ENCODE measurements around the gene COX19. TPM values are rescaled to one million over a fixed set of nuclear protein-coding genes. Genes with fewer than 3 reads are reported as not detected.

Gene COX19
- total RNA-seq, 3 donors from 2014 or later, result 14.9 to 20.9 (median 15.8) TPM

- Histone ChIP-seq H3K9me3 (no peaks in the 10 kb centered on the region), H3K36me3 (ENCODE audit: low read depth) (no peaks in the 10 kb centered on the region), H3K4me3 (no peak overlapping the region), H3K4me1 (ENCODE audit: low read depth) (no peaks in the 10 kb centered on the region)
- DNase-seq, result peak in 1 of 3 donors; percentile 38
- intact Hi-C loops (cut with DNase I, micrococcal nuclease), result no loop called here
- ATAC-seq, result no peak
- no peak for TF ChIP-seq CTCF (IDR thresholded peaks at IDR 0.05)
Measured at GRCh38 chr7:1017586-1018333, 42.4 kb upstream of the COX19 start.

- H3K9me3 ChIP-seq, result no peaks in the 10 kb centered on the region
- intact Hi-C loops (cut with DNase I, micrococcal nuclease), result no loop called here
- TF ChIP-seq CTCF (IDR thresholded peaks at IDR 0.05), result no peak
- H3K4me3 ChIP-seq, result no peak overlapping the region
- no peaks in the 10 kb centered on the region for H3K36me3 ChIP-seq (ENCODE audit: low read depth)
- ATAC-seq, result no peak
- no peaks in the 10 kb centered on the region for H3K4me1 ChIP-seq (ENCODE audit: low read depth)
- peak in 1 of 3 donors; percentile 41 for DNase-seq
Measured at GRCh38 chr7:1016577-1017531, 41.5 kb upstream of the COX19 start.

GRCh38 chr7:1015196-1016121, 40.1 kb upstream of the COX19 start:
- intact Hi-C loops (cut with DNase I, micrococcal nuclease), result no loop called here
- H3K4me3 ChIP-seq, result no peak overlapping the region
- no peaks in the 10 kb centered on the region for H3K4me1 ChIP-seq (ENCODE audit: low read depth)
- no peak for TF ChIP-seq CTCF (IDR thresholded peaks at IDR 0.05)
- DNase-seq (peak in 1 of 3 donors; percentile 51), ATAC-seq (no peak)
- no peaks in the 10 kb centered on the region for H3K36me3 ChIP-seq (ENCODE audit: low read depth)
- H3K9me3 ChIP-seq, result no peaks in the 10 kb centered on the region

- Histone ChIP-seq H3K4me1 (ENCODE audit: low read depth) (no peaks in the 10 kb centered on the region), H3K9me3 (no peaks in the 10 kb centered on the region), H3K4me3 (no peak overlapping the region), H3K36me3 (ENCODE audit: low read depth) (no peaks in the 10 kb centered on the region)
- intact Hi-C loops (cut with DNase I, micrococcal nuclease), result no loop called here
- ATAC-seq (no peak), DNase-seq (no peak)
- TF ChIP-seq CTCF (IDR thresholded peaks at IDR 0.05), result no peak
Measured at GRCh38 chr7:1014681-1015080, 39.3 kb upstream of the COX19 start.

GRCh38 chr7:1013581-1013980, 38.2 kb upstream of the COX19 start:
- ATAC-seq, result no peak
- no peak for TF ChIP-seq CTCF (IDR thresholded peaks at IDR 0.05)
- no peak for DNase-seq
- no peak overlapping the region for H3K4me3 ChIP-seq
- H3K36me3 ChIP-seq (ENCODE audit: low read depth), result no peaks in the 10 kb centered on the region
- intact Hi-C loops (cut with DNase I, micrococcal nuclease), result no loop called here
- no peaks in the 10 kb centered on the region for H3K4me1 ChIP-seq (ENCODE audit: low read depth)
- H3K9me3 ChIP-seq, result no peaks in the 10 kb centered on the region

Data from mucosa of descending colon (tissue), 3 donors.